Left lung (tissue), 14 donors: ENCODE results near the gene ACMSD. TPM values are rescaled to one million over a fixed set of nuclear protein-coding genes. Genes with fewer than 3 reads are reported as not detected.

Source experiments
- ATAC-seq: fragments of 200-7000 bp; cut with Tn5 transposase; one replicate; pipeline ENCODE4 v1.9.1; 2020; ENCODE audit warnings: moderate library complexity
- DNase-seq, 4 donors: peaks; one replicate each; pipeline ENCODE4 v3.0.0-alpha.2; 2013 to 2020
- H3K27ac ChIP-seq, 2 donors: fragments of 200-600 bp; sonication (generic) in 1 of 2; one replicate each; pipeline versions ENCODE4 v1.5.0 to v1.8.0; 2020 to 2021
- H3K27me3 ChIP-seq, 2 donors: fragments of 200-600 bp; sonication (generic) in 1 of 2; one replicate each; pipeline versions ENCODE4 v1.5.0 to v1.8.0; 2020 to 2021
- H3K36me3 ChIP-seq, 2 donors: fragments of 200-600 bp; sonication (generic) in 1 of 2; one replicate each; pipeline versions ENCODE4 v1.5.0 to v1.8.0; 2020 to 2021
- H3K4me1 ChIP-seq, 2 donors: fragments of 200-600 bp; one replicate each; pipeline ENCODE4 v1.8.0; 2021
- H3K4me3 ChIP-seq, 2 donors: fragments of 200-600 bp; sonication (generic) in 1 of 2; one replicate each; pipeline versions ENCODE4 v1.5.0 to v1.8.0; 2020 to 2021; ENCODE audit warnings: mild to moderate bottlenecking in 1 of 2
- H3K9me3 ChIP-seq, 2 donors: fragments of 200-600 bp; sonication (generic) in 1 of 2; one replicate each; pipeline versions ENCODE4 v1.5.0 to v1.8.0; 2020 to 2021
- CTCF ChIP-seq, 2 donors: fragments of 200-600 bp; sonication (generic) in 1 of 2; IDR thresholded peaks; one replicate each; pipeline versions ENCODE4 v1.5.0 to v1.8.0; 2021; ENCODE audit warnings: antibody characterized with exemption in 2 of 2
- intact Hi-C, 2 donors: fragments of 100-400 bp; cut with DNase I; formaldehyde crosslinking; loops; one replicate each; pipeline versions ENCODE4 v1.11.2 to v1.14.2; 2022
- long read RNA-seq, 12 donors: library from polyadenylated mRNA in 2 of 12; unstranded in 2 of 12; transcript quantifications; one replicate each; pipeline ENCODE4 v2.0.0 and lab custom pipeline, GENCODE V29; 2019 to 2026
- polyA plus RNA-seq, 6 donors: library from polyadenylated mRNA; unstranded; fragments of 120-200 nt; gene quantifications; one replicate each; pipeline ENCODE4 v1.2.1, GENCODE V29; 2013; ENCODE audit not compliant: insufficient read length in 6 of 6
- total RNA-seq, 2 donors: library from RNA; stranded (reverse); fragmentation: NEBNext Ultra II Directional; extraction: Animal tissue kit (Norgen Biotek cat#: 25700); gene quantifications; one replicate each; pipeline ENCODE4 v1.2.1, GENCODE V29; 2021
- donor health status: DM: no; HTN: yes; CAD: no.
- donor health status: DM: no; HTN: no; CAD: no.

Gene ACMSD
- total RNA-seq (not detected), polyA plus RNA-seq (1 to 10 TPM; 1.0 to 2.0 (median 1.7) TPM)
- long read RNA-seq, donor 1: 0 reads
- long read RNA-seq, donor 2, partial matches to known transcripts: 0 of 16 reads
- long read RNA-seq, donor 2, other reads (novel, unspliced or antisense): 16 of 16 reads
- long read RNA-seq, donor 3: 0 reads
- long read RNA-seq, donor 4: 0 reads
- long read RNA-seq, donor 5: 0 reads
- long read RNA-seq, donor 6: 0 reads
- long read RNA-seq, donor 7: 0 reads
- long read RNA-seq, donor 8: 0 reads
- long read RNA-seq, donor 9: 0 reads
- long read RNA-seq, donor 10: 0 reads
- long read RNA-seq, donor 11: 0 reads
- long read RNA-seq, donor 12: 0 reads

GRCh38 chr2:134838143-134838620, at the start of gene ACMSD:
Gene ACMSD (plus strand): TSS chr2:134838616. CDS start chr2:134838683, 67 bp downstream.
- H3K9me3 ChIP-seq: peaks cover 0 to 15% of the 10 kb centered on the region in 2 donors
- intact Hi-C loops: no loop called here
- peaks cover 0 to 4% of the 10 kb centered on the region in 2 donors for H3K4me1 ChIP-seq
- H3K4me3 ChIP-seq: no peak within 1 kb of the TSS
- H3K27ac ChIP-seq: peak within 1 kb of the TSS; percentile 60 to 70
- ATAC-seq (peak; percentile 8), DNase-seq (no peak)
- H3K36me3 ChIP-seq: no peaks in the 10 kb centered on the region
- no peak for TF ChIP-seq CTCF (IDR thresholded peaks at IDR 0.05)
- no peaks in the 10 kb centered on the region for H3K27me3 ChIP-seq

GRCh38 chr2:134790487-134790886, 47.9 kb upstream of the ACMSD start:
- TF ChIP-seq CTCF (IDR thresholded peaks at IDR 0.05): no peak
- H3K4me1 ChIP-seq: no peaks in the 10 kb centered on the region
- ATAC-seq (no peak), DNase-seq (no peak)
- no peaks in the 10 kb centered on the region for H3K9me3 ChIP-seq
- H3K36me3 ChIP-seq: no peaks in the 10 kb centered on the region
- no peak overlapping the region for H3K4me3 ChIP-seq
- intact Hi-C loops: no loop called here
- no peaks in the 10 kb centered on the region for H3K27me3 ChIP-seq
- no peak overlapping the region for H3K27ac ChIP-seq

- Histone ChIP-seq H3K27ac (no peak overlapping the region), H3K4me1 (no peaks in the 10 kb centered on the region), H3K27me3 (no peaks in the 10 kb centered on the region), H3K4me3 (no peak overlapping the region), H3K36me3 (no peaks in the 10 kb centered on the region), H3K9me3 (no peaks in the 10 kb centered on the region)
- intact Hi-C loops: no loop called here
- no peak for DNase-seq
- no peak for ATAC-seq
- no peak for TF ChIP-seq CTCF (IDR thresholded peaks at IDR 0.05)
Measured at GRCh38 chr2:134791616-134792015, 46.8 kb upstream of the ACMSD start.

- no peak for DNase-seq
- intact Hi-C loops: no loop called here
- no peak overlapping the region for H3K27ac ChIP-seq
- no peaks in the 10 kb centered on the region for H3K4me1 ChIP-seq
- H3K9me3 ChIP-seq: no peaks in the 10 kb centered on the region
- H3K27me3 ChIP-seq: no peaks in the 10 kb centered on the region
- ATAC-seq: no peak
- no peaks in the 10 kb centered on the region for H3K36me3 ChIP-seq
- H3K4me3 ChIP-seq: no peak overlapping the region
- no peak for TF ChIP-seq CTCF (IDR thresholded peaks at IDR 0.05)
Measured at GRCh38 chr2:134792186-134792585, 46.2 kb upstream of the ACMSD start.

GRCh38 chr2:134795765-134796164, 42.7 kb upstream of the ACMSD start:
- DNase-seq (no peak), ATAC-seq (no peak)
- TF ChIP-seq CTCF (IDR thresholded peaks at IDR 0.05): no peak
- intact Hi-C loops: no loop called here
- Histone ChIP-seq H3K27ac (no peak overlapping the region), H3K27me3 (no peaks in the 10 kb centered on the region), H3K4me3 (no peak overlapping the region), H3K4me1 (no peaks in the 10 kb centered on the region), H3K36me3 (no peaks in the 10 kb centered on the region), H3K9me3 (no peaks in the 10 kb centered on the region)
